Osteoblast (primary cell): ENCODE measurements around the gene CA11. TPM values are rescaled to one million over a fixed set of nuclear protein-coding genes. Genes with fewer than 3 reads are reported as not detected.
A peak's percentile ranks its signal among the peaks of the same experiment; 100 is the strongest.

Experiments used
- DNase-seq: peaks from one replicate; pipeline ENCODE4 v3.0.0; 2011; ENCODE audit warnings: low spot score, mixed read lengths; ENCODE audit not compliant: insufficient read length; ENCODE audit errors: missing footprints
- H2AFZ ChIP-seq: 2 replicates; pipeline ENCODE4 v1.6.0; 2011; ENCODE audit warnings: mild to moderate bottlenecking, low read length
- H3K27ac ChIP-seq: 2 replicates; pipeline ENCODE4 v1.5.1; 2011; ENCODE audit warnings: mild to moderate bottlenecking, low read depth, low read length, moderate library complexity
- H3K27me3 ChIP-seq: 2 replicates; pipeline ENCODE4 v1.6.0; 2012; ENCODE audit warnings: mild to moderate bottlenecking, control low read depth, inconsistent platforms, low read length, moderate library complexity; ENCODE audit not compliant: insufficient read depth
- H3K36me3 ChIP-seq: 2 replicates; pipeline ENCODE4 v1.5.1; 2011; ENCODE audit warnings: mild to moderate bottlenecking, low read length, control low read depth, moderate library complexity; ENCODE audit not compliant: insufficient read depth
- H3K4me1 ChIP-seq: 2 replicates; pipeline ENCODE4 v1.5.1; 2011; ENCODE audit warnings: mild to moderate bottlenecking, low read length, control low read depth, moderate library complexity; ENCODE audit not compliant: insufficient read depth
- H3K4me2 ChIP-seq: 2 replicates; pipeline ENCODE4 v1.6.0; 2011; ENCODE audit warnings: mild to moderate bottlenecking, low read length; ENCODE audit not compliant: insufficient read depth
- H3K4me3 ChIP-seq: fragments of 200-600 bp; sonication (generic); 3 replicates; pipeline ENCODE4 v1.5.1; 2012; ENCODE audit warnings: mild to moderate bottlenecking, low read length, inconsistent platforms; ENCODE audit not compliant: insufficient read depth
- H3K79me2 ChIP-seq: 2 replicates; pipeline ENCODE4 v1.6.0; 2012; ENCODE audit warnings: mild to moderate bottlenecking, low read length, control low read depth, inconsistent platforms; ENCODE audit not compliant: insufficient read depth
- H3K9me3 ChIP-seq: 2 replicates; pipeline ENCODE4 v1.5.1; 2011; ENCODE audit warnings: low read depth, low read length, control low read depth
- H4K20me1 ChIP-seq: 2 replicates; pipeline ENCODE4 v1.6.0; 2012; ENCODE audit warnings: mild to moderate bottlenecking, low read length, control low read depth; ENCODE audit not compliant: insufficient read depth
- CTCF ChIP-seq: IDR thresholded peaks from 2 replicates; pipeline ENCODE4 v1.5.1; 2011; ENCODE audit warnings: mild to moderate bottlenecking, low read depth, low read length, moderate library complexity; ENCODE audit errors: extremely low read depth
- total RNA-seq: library from RNA; depleted of rRNA; stranded (reverse); fragments of >200 nt; gene quantifications from 2 replicates; pipeline ENCODE4 v1.2.3, GENCODE V29; 2012

Gene CA11
- total RNA-seq, 1 donor, result 1.8 TPM

DNA sequence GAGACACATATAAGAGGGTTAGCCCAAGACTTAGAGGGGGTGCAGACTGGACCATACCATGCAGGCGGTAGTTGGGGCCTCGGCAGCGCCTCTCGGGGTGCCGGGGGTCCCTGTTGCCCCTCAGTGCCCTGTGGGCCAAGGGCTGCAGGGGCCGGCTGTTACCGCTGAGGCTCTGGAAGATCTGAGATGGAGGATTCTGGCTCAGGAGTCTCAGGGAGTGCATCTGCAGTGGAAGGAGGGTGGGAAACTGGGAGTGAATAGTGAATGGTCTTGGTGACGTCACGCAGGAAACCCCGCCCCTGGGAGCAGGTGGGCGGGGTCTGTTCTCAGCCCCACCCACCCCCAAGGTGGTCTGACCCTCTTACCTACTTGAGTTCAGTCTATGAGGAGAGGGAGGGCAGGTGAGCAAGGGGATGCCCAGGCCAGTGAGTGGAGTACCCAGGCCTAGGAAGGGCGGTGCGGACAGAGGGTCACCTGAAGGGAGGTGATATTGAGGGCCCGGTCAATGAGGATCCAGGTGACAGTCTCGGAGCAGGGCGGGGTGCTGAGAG lies 7.1 kb downstream of the CA11 start:
- H3K79me2 ChIP-seq, result no peaks in the 10 kb centered on the region
- no peak overlapping the region for H3K27ac ChIP-seq
- peak overlapping the region; percentile 73 for H3K4me2 ChIP-seq
- peak overlapping the region; percentile 90 for H2AFZ ChIP-seq
- no peaks in the 10 kb centered on the region for H3K9me3 ChIP-seq
- no peak overlapping the region for H3K4me3 ChIP-seq
- DNase-seq, result peak; percentile 78
- no peaks in the 10 kb centered on the region for H3K36me3 ChIP-seq
- H4K20me1 ChIP-seq, result no peaks in the 10 kb centered on the region
- no peak for TF ChIP-seq CTCF
- peaks cover 5% of the 10 kb centered on the region for H3K27me3 ChIP-seq
- H3K4me1 ChIP-seq, result peaks cover 37% of the 10 kb centered on the region

DNA sequence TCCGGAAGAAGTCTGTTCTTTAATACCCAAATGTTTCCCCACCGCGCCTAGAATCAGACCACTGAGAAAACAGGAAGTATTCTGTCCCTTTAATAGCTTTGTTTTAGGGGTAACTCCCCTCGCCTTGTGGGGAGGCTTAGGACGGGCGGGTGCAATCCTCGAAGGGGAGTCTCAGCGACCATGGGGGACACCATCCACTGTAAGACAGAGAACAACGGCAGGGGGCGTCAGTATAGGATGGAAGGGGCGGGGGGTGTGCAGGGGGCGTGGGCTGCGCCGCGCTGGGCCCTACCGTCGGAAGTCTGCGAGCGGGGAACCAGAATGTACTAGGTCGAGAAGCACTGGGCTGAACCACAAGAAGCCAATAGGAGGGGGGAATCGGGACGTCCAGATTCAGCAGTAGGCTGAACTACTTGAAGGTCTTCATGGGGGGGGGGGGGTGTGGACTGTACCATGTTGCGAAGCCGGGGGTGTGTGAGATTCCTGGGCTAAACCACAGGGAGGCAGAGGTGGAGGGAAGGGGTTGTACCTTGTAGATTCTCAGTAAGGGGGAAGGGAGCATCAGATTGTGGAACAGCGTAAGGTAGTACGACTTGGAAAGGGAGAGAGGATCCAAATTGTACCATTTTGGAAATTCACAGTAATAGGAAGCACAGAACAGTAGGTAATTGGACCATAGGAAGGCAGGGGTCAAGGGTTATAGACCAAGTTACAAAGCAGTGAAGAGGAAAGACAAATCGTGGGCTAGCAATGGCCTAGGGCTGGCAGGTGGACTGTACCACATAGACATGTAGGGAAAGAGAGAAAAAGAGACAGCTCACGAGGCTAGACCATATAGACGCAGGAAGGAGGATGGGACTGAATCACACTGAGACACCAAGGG lies 7.8 kb downstream of the CA11 start:
- no peaks in the 10 kb centered on the region for H3K79me2 ChIP-seq
- no peaks in the 10 kb centered on the region for H3K36me3 ChIP-seq
- no peaks in the 10 kb centered on the region for H4K20me1 ChIP-seq
- no peaks in the 10 kb centered on the region for H3K9me3 ChIP-seq
- H3K27ac ChIP-seq, result peak overlapping the region; percentile 47
- peaks cover 5% of the 10 kb centered on the region for H3K27me3 ChIP-seq
- no peak for TF ChIP-seq CTCF
- peaks cover 45% of the 10 kb centered on the region for H3K4me1 ChIP-seq
- H3K4me2 ChIP-seq, result peak overlapping the region; percentile 73
- H3K4me3 ChIP-seq, result peak overlapping the region; percentile 70
- H2AFZ ChIP-seq, result peak overlapping the region; percentile 90
- DNase-seq, result peak; percentile 99

DNA sequence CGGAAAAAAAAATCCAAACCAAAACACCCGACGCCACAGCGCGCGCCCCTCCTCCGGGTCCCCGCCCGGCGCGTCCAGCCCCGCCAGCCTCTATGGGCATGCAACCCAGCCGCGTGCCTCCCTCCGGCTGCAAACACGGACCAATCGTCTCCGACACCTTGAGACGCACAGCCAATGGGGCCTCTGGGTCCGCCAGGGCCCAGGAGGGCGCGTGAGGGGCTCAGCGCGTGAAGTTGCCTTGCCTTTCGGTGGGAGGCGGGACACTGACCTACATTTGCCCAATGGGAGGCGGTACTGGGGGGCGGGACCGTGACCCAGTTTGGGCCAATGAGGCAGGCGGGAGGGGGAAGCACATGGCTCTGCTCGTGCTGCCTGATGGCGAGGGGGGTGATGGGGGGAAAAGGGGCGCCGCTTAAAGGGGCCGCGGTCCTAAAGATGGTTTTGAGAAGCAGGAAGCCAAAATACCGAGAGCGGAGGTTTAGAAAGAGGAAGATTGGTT lies 8.5 kb downstream of the CA11 start:
- Histone ChIP-seq H3K79me2 (no peaks in the 10 kb centered on the region), H3K9me3 (no peaks in the 10 kb centered on the region), H3K4me1 (peaks cover 51% of the 10 kb centered on the region), H3K4me2 (peak overlapping the region; percentile 73), H3K4me3 (peak overlapping the region; percentile 70), H3K27ac (peak overlapping the region; percentile 47), H3K36me3 (no peaks in the 10 kb centered on the region), H3K27me3 (peaks cover 5% of the 10 kb centered on the region), H4K20me1 (no peaks in the 10 kb centered on the region), H2AFZ (peak overlapping the region; percentile 85)
- peak; percentile 100 for DNase-seq
- TF ChIP-seq CTCF, result no peak

GRCh38 chr19:48636859-48637448 lies 9.0 kb downstream of the CA11 start, which contains the start of gene DBP:
DBP (minus strand) TSS chr19:48637379; CDS start chr19:48636994, 385 bp downstream.
- TF ChIP-seq CTCF, result no peak
- peak within 1 kb of the TSS; percentile 47 for H3K27ac ChIP-seq
- peak; percentile 92 for DNase-seq
- H3K9me3 ChIP-seq, result no peaks in the 10 kb centered on the region
- peaks cover 55% of the 10 kb centered on the region for H3K4me1 ChIP-seq
- H3K4me2 ChIP-seq, result peak within 1 kb of the TSS; percentile 73
- no peaks in the 10 kb centered on the region for H3K79me2 ChIP-seq
- H4K20me1 ChIP-seq, result no peaks in the 10 kb centered on the region
- H3K4me3 ChIP-seq, result peak within 1 kb of the TSS; percentile 70
- H3K36me3 ChIP-seq, result no peaks in the 10 kb centered on the region
- peak within 1 kb of the TSS; percentile 85 for H2AFZ ChIP-seq
- H3K27me3 ChIP-seq, result peaks cover 5% of the 10 kb centered on the region
